GM12878 (cell line): Measurements from ENCODE around the gene ACACA. TPM values are rescaled to one million over a fixed set of nuclear protein-coding genes. Genes with fewer than 3 reads are reported as not detected.

Source experiments
- ATAC-seq: fragments of 200-7000 bp; cut with Tn5 transposase; 3 replicates; pipeline ENCODE4 v1.9.1; 2020; ENCODE audit warnings: mild to moderate bottlenecking, moderate library complexity
- BruUV-seq: library from RNA; stranded (reverse); fragments of 400-500 nt; replicated peaks from 2 replicates; lab custom pipeline; 2021; lab: Mats Ljungman, UMichigan
- CTCF ChIA-PET: fragments of 300-600 bp; sonication (Branson Sonifier 250); formaldehyde crosslinking; extraction: SDS; loops from one replicate; lab custom pipeline; 2021; ENCODE audit warnings: inconsistent platforms; lab: Yijun Ruan, JAX
- POLR2A ChIA-PET: fragments of 350-600 bp; formaldehyde crosslinking; extraction: SDS; loops from one replicate; lab custom pipeline; 2021; ENCODE audit warnings: inconsistent platforms; lab: Charles Lee
- RAD21 ChIA-PET: fragments of 300-600 bp; sonication (Branson Sonifier 250); formaldehyde crosslinking; loops from one replicate; lab custom pipeline; 2023; ENCODE audit warnings: antibody characterized with exemption; ENCODE audit not compliant: unreplicated experiment; lab: Charles Lee
- SMC1A ChIA-PET: fragments of 300-600 bp; sonication (Branson Sonifier 250); formaldehyde crosslinking; loops from one replicate; lab custom pipeline; 2023; ENCODE audit not compliant: unreplicated experiment, uncharacterized antibody; lab: Charles Lee
- DNase-seq: peaks from one replicate; pipeline ENCODE4 v3.0.0-alpha.2; 2011; ENCODE audit warnings: low read depth, low spot score
- FAIRE-seq: peaks from 3 replicates; lab custom pipeline; 2011; peaks lifted over from hg19 to GRCh38; lab: Jason Lieb, UNC
- H2AFZ ChIP-seq: 2 replicates; pipeline ENCODE4 v1.6.0; 2011; ENCODE audit warnings: low read depth, low read length, control low read depth; ENCODE audit not compliant: control insufficient read depth
- H3K27ac ChIP-seq: 2 replicates; pipeline ENCODE4 v1.5.1; 2011; ENCODE audit warnings: control low read depth; ENCODE audit not compliant: control insufficient read depth, insufficient read depth
- H3K27me3 ChIP-seq, 2 experiments: replicated peaks in 1 of 2; 2 replicates each; pipeline versions ENCODE4 v1.6.0 to v1.6.1; 2011; ENCODE audit warnings: low read length in 1 of 2; ENCODE audit not compliant: control insufficient read depth in 2 of 2, insufficient read depth in 2 of 2
- H3K36me3 ChIP-seq, 2 experiments: 2 replicates each; pipeline ENCODE4 v1.5.1; 2011; ENCODE audit warnings: low read length in 1 of 2; ENCODE audit not compliant: control insufficient read depth in 2 of 2, insufficient read depth in 2 of 2
- H3K4me1 ChIP-seq: 2 replicates; pipeline ENCODE4 v1.6.1; 2011; ENCODE audit warnings: mild to moderate bottlenecking, low read length, moderate library complexity, mixed read lengths; ENCODE audit not compliant: control insufficient read depth, insufficient read depth
- H3K4me2 ChIP-seq: 2 replicates; pipeline ENCODE4 v1.6.0; 2011; ENCODE audit warnings: control low read depth; ENCODE audit not compliant: control insufficient read depth, insufficient read depth
- H3K4me3 ChIP-seq: fragments of 200-600 bp; sonication (generic); 2 replicates; pipeline ENCODE4 v1.5.1; 2016
- H3K79me2 ChIP-seq: 2 replicates; pipeline ENCODE4 v1.6.0; 2011; ENCODE audit warnings: low read length; ENCODE audit not compliant: control insufficient read depth, insufficient read depth
- H3K9ac ChIP-seq: 2 replicates; pipeline ENCODE4 v1.8.0; 2011; ENCODE audit warnings: low read length, control low read depth, mixed read lengths; ENCODE audit not compliant: control insufficient read depth, insufficient read depth
- H3K9me3 ChIP-seq: replicated peaks from 3 replicates; pipeline ENCODE4 v1.5.1; 2011; ENCODE audit warnings: mild to moderate bottlenecking, low read length; ENCODE audit not compliant: control insufficient read depth, insufficient read depth
- H4K20me1 ChIP-seq: 2 replicates; pipeline ENCODE4 v1.6.0; 2011; ENCODE audit not compliant: control insufficient read depth, insufficient read depth
- ATF7 ChIP-seq: fragments of 450-650 bp; IDR thresholded peaks from 2 replicates; pipeline ENCODE4 v1.6.1; 2016; ENCODE audit warnings: low read depth, mild to moderate bottlenecking
- E2F4 ChIP-seq: IDR thresholded peaks from 2 replicates; pipeline ENCODE4 v1.6.1; 2012; ENCODE audit warnings: low read depth, low read length, improper control_type of control experiment
- EP300 ChIP-seq, 2 experiments: fragments of 150-350 bp in 1 of 2; IDR thresholded peaks; 2 replicates each; pipeline ENCODE4 v1.6.1; 2011 to 2012; ENCODE audit warnings: low read depth in 2 of 2, low read length in 2 of 2, borderline replicate concordance in 1 of 2, improper control_type of control experiment in 1 of 2, inconsistent platforms in 1 of 2; ENCODE audit not compliant: control insufficient read depth in 1 of 2
- FOS ChIP-seq: IDR thresholded peaks from 3 replicates; pipeline ENCODE4 v1.6.1; 2011; ENCODE audit warnings: borderline replicate concordance; ENCODE audit not compliant: insufficient read length; ENCODE audit errors: extremely low read depth
- HCFC1 ChIP-seq: fragments of 150-350 bp; IDR thresholded peaks from 2 replicates; pipeline ENCODE4 v1.6.1; 2014; ENCODE audit warnings: low read length
- HDGF ChIP-seq: fragments of 450-650 bp; IDR thresholded peaks from 2 replicates; pipeline ENCODE4 v1.6.1; 2016; ENCODE audit warnings: antibody characterized with exemption
- PAX8 ChIP-seq: fragments of 450-650 bp; IDR thresholded peaks from 2 replicates; pipeline ENCODE4 v1.6.1; 2017; ENCODE audit warnings: mild to moderate bottlenecking, moderate library complexity
- RFX5 ChIP-seq: IDR thresholded peaks from 2 replicates; pipeline ENCODE4 v1.6.1; 2011; ENCODE audit warnings: low read depth, low read length, improper control_type of control experiment
- SMAD1 ChIP-seq: fragments of 450-650 bp; IDR thresholded peaks from 2 replicates; pipeline ENCODE4 v1.6.1; 2018; ENCODE audit warnings: mild to moderate bottlenecking, low read depth; ENCODE audit not compliant: partially characterized antibody
- SP1 ChIP-seq: IDR thresholded peaks from one replicate; pipeline ENCODE4 v1.6.1; 2011; ENCODE audit warnings: low read depth, low read length
- WGBS: methylation state at CpG from one replicate; pipeline ENCODE4 v1.1.6; 2016; ENCODE audit warnings: low lambda C conversion rate; ENCODE audit not compliant: insufficient replicate concordance, insufficient coverage; ENCODE audit errors: missing lambda C conversion rate; 5-methylcytosine and 5-hydroxymethylcytosine counted together
- in situ Hi-C: fragments of 300-500 bp; cut with MboI; formaldehyde crosslinking; loops from 9 replicates; pipeline ENCODE4 v1.14.3; 2018; ENCODE audit warnings: mixed read lengths
- intact Hi-C: fragments of 100-400 bp; cut with micrococcal nuclease; formaldehyde crosslinking; loops from one replicate; pipeline ENCODE4 v1.14.2; 2022; ENCODE audit not compliant: unreplicated experiment
- polyA plus RNA-seq, 11 experiments: library from polyadenylated mRNA; depleted of rRNA in 4 of 11; unstranded in 6 of 11; stranded (reverse) in 5 of 11; fragments of >200 nt; fragmentation: Nextera tagmentation in 4 of 11; fragmentation: Illumina TruSeq in 1 of 11; extraction: Ambion mirVana in 4 of 11; extraction: Trizol in 1 of 11; gene quantifications; 1 replicate in 1 of 11; 2 replicates in 10 of 11; pipeline versions ENCODE4 v1.2.1 to v1.2.3, GENCODE V29; 2011 to 2016; ENCODE audit warnings: inconsistent platforms in 2 of 11, missing spikeins in 2 of 11, low read depth in 1 of 11
- total RNA-seq, 4 experiments: library from RNA; depleted of rRNA in 3 of 4; stranded (reverse); fragments of >200 nt in 3 of 4; fragmentation: Illumina TruSeq in 1 of 4; extraction: Trizol in 1 of 4; gene quantifications; 2 replicates each; pipeline versions ENCODE4 v1.2.1 to v1.2.3, GENCODE V29; 2013 to 2021

The ACACA gene
- total and polyA plus RNA-seq, 10 of the 15 experiments (the other 5 are each of a cell fraction or from before 2014, with no cell fraction given), result 12.9 to 74.2 (median 32.0) TPM

- TF ChIP-seq SP1, result no peak
- no peak for TF ChIP-seq SMAD1
- no peak for TF ChIP-seq E2F4
- no peak for TF ChIP-seq HDGF
- TF ChIP-seq EP300 (IDR thresholded peaks at IDR 0.05; ENCODE audit: borderline replicate concordance in 1 of 2, control insufficient read depth in 1 of 2, low read depth in 2 of 2, low read length in 2 of 2), result no peak
- no peak for TF ChIP-seq FOS
- TF ChIP-seq ATF7, result no peak
- no peak for TF ChIP-seq PAX8
- TF ChIP-seq RFX5, result no peak
- no peak for TF ChIP-seq HCFC1
Observed at GRCh38 chr17:37261286-37261685, 145.3 kb downstream of the ACACA start (continued).

- Histone ChIP-seq H3K4me1 (no peaks in the 10 kb centered on the region), H2AFZ (no peak overlapping the region), H3K27me3 (no peaks in the 10 kb centered on the region), H4K20me1 (no peaks in the 10 kb centered on the region), H3K9me3 (no peaks in the 10 kb centered on the region), H3K4me3 (no peak overlapping the region), H3K9ac (no peak overlapping the region), H3K27ac (no peak overlapping the region), H3K36me3 (peaks cover 0 to 7% of the 10 kb centered on the region in 2 experiments; a peak in 3 of 4 replicates), H3K4me2 (no peak overlapping the region), H3K79me2 (no peaks in the 10 kb centered on the region)
- no peak for TF ChIP-seq EP300 (IDR thresholded peaks at IDR 0.05; ENCODE audit: borderline replicate concordance in 1 of 2, control insufficient read depth in 1 of 2, low read depth in 2 of 2, low read length in 2 of 2)
- TF ChIP-seq SMAD1, result no peak
- intact Hi-C loops (no loop called here), in situ Hi-C loops (no loop called here)
- BruUV-seq, result no TSS peak
- 91% methylated on average over 3 of the region's 3 CpGs for WGBS
- ChIA-PET SMC1A (no interaction called here), POLR2A (no interaction called here), RAD21 (no interaction called here), CTCF (interaction anchor here (2.0 kb wide), 1 partner anchor 19 kb away, joined by 10 read pairs; no protein-coding TSS in a partner anchor)
- DNase-seq (no peak), ATAC-seq (no peak), FAIRE-seq (no peak)
Observed at GRCh38 chr17:37259030-37259735, 147.5 kb downstream of the ACACA start.
